Panc1 (cell line): ENCODE data around the gene ADSS1. TPM values are rescaled to one million over a fixed set of nuclear protein-coding genes. Genes with fewer than 3 reads are reported as not detected.

Source experiments
- ATAC-seq: fragments of 200-7000 bp; cut with Tn5 transposase; 2 replicates; pipeline ENCODE4 v1.9.1; 2020; ENCODE audit warnings: mild to moderate bottlenecking, moderate library complexity
- BruUV-seq: library from RNA; stranded (reverse); fragments of 400-500 nt; replicated peaks from 2 replicates; lab custom pipeline; 2021; lab: Mats Ljungman, UMichigan
- CTCF ChIA-PET: fragments of 300-600 bp; sonication (Branson Sonifier 250); formaldehyde crosslinking; loops from one replicate; lab custom pipeline; 2022; ENCODE audit warnings: antibody characterized with exemption; lab: Charles Lee
- POLR2A ChIA-PET: fragments of 300-600 bp; sonication (Branson Sonifier 250); formaldehyde crosslinking; loops from one replicate; lab custom pipeline; 2022; ENCODE audit warnings: antibody characterized with exemption; lab: Charles Lee
- DNase-seq: peaks from one replicate; pipeline ENCODE4 v3.0.0-alpha.2; 2010; ENCODE audit warnings: low read depth, low spot score
- H3K27ac ChIP-seq: 2 replicates; pipeline ENCODE4 v1.5.1; 2011; ENCODE audit warnings: mild to moderate bottlenecking, low read length, inconsistent platforms
- H3K27me3 ChIP-seq: fragments of 200-500 bp; sonication (Bioruptor generic); 2 replicates; pipeline ENCODE4 v1.6.0; 2014; ENCODE audit warnings: low read length, inconsistent platforms; ENCODE audit not compliant: control insufficient read depth, insufficient read depth
- H3K36me3 ChIP-seq: fragments of 200-500 bp; sonication (Bioruptor generic); 2 replicates; pipeline ENCODE4 v1.5.1; 2014; ENCODE audit warnings: inconsistent platforms, mild to moderate bottlenecking, low read length, moderate library complexity; ENCODE audit not compliant: control insufficient read depth, insufficient read depth
- H3K4me1 ChIP-seq: 2 replicates; pipeline ENCODE4 v1.5.1; 2011; ENCODE audit warnings: inconsistent platforms, mild to moderate bottlenecking, low read length, moderate library complexity; ENCODE audit not compliant: control insufficient read depth, insufficient read depth
- H3K4me3 ChIP-seq, 2 experiments: 2 replicates each; pipeline ENCODE4 v1.5.1; 2011 to 2012; ENCODE audit warnings: low read depth in 2 of 2, low read length in 2 of 2, mild to moderate bottlenecking in 2 of 2, inconsistent platforms in 1 of 2, moderate library complexity in 1 of 2
- H3K9me3 ChIP-seq: fragments of 200-500 bp; sonication (Bioruptor generic); 2 replicates; pipeline ENCODE4 v1.5.1; 2014; ENCODE audit warnings: low read depth, mild to moderate bottlenecking, inconsistent platforms, low read length, moderate library complexity; ENCODE audit not compliant: control insufficient read depth, insufficient read depth
- CTCF ChIP-seq: fragments of 450-650 bp; IDR thresholded peaks from 2 replicates; pipeline ENCODE4 v1.5.1; 2017; ENCODE audit warnings: mild to moderate bottlenecking
- POLR2AphosphoS5 ChIP-seq: IDR thresholded peaks from 2 replicates; pipeline ENCODE4 v1.6.1; 2012; ENCODE audit warnings: mild to moderate bottlenecking, low read depth, low read length, moderate library complexity
- REST ChIP-seq, 2 experiments: IDR thresholded peaks; 2 replicates each; pipeline ENCODE4 v1.6.1; 2011 to 2012; ENCODE audit warnings: low read depth in 2 of 2, control low read depth in 1 of 2, low read length in 1 of 2, mild to moderate bottlenecking in 1 of 2, moderate library complexity in 1 of 2; ENCODE audit not compliant: insufficient read depth in 1 of 2
- SIN3A ChIP-seq: IDR thresholded peaks from 2 replicates; pipeline ENCODE4 v1.6.1; 2012; ENCODE audit warnings: low read depth, mild to moderate bottlenecking, low read length, moderate library complexity, borderline replicate concordance; ENCODE audit not compliant: insufficient read depth
- TCF7L2 ChIP-seq: IDR thresholded peaks from 2 replicates; pipeline ENCODE4 v1.6.1; 2011; ENCODE audit warnings: mild to moderate bottlenecking, low read depth, low read length, inconsistent platforms
- in situ Hi-C: cut with HindIII; loops from 2 replicates; pipeline ENCODE4 v1.10.0; 2016; ENCODE audit warnings: low sequenced_read_pairs, low pct_unique_long_range_greater_than_20kb
- intact Hi-C: fragments of 100-400 bp; cut with micrococcal nuclease; formaldehyde crosslinking; loops from one replicate; pipeline ENCODE4 v1.10.0; 2022; ENCODE audit not compliant: unreplicated experiment
- total RNA-seq: library from RNA; stranded (reverse); gene quantifications from one replicate; pipeline ENCODE4 v1.2.1, GENCODE V29; 2021; ENCODE audit not compliant: unreplicated experiment

ADSS1 gene
- total RNA-seq, 1 experiment from 2014 or later, result 9.4 TPM

GRCh38 chr14:104715871-104716270 lies 8.2 kb upstream of the ADSS1 start:
- DNase-seq (no peak), ATAC-seq (0 out of 2 replicates have a peak, but pooled peaks have one; percentile 6)
- Histone ChIP-seq H3K4me3 (no peak overlapping the region), H3K9me3 (no peaks in the 10 kb centered on the region), H3K4me1 (no peaks in the 10 kb centered on the region; the same call in 1 of the 2 replicates), H3K27me3 (no peaks in the 10 kb centered on the region), H3K36me3 (no peaks in the 10 kb centered on the region), H3K27ac (no peak overlapping the region)
- intact Hi-C loops, result no loop called here
- ChIA-PET CTCF (no interaction called here), POLR2A (no interaction called here)
- BruUV-seq, result no TSS peak
- in situ Hi-C loops, result no loop called here
- TF ChIP-seq CTCF (no peak), TCF7L2 (no peak), REST (IDR thresholded peaks at IDR 0.05; ENCODE audit: insufficient read depth in 1 of 2, low read depth in 2 of 2, low read length in 1 of 2) (no peak)

GRCh38 chr14:104717137-104717536 lies 6.9 kb upstream of the ADSS1 start:
- Histone ChIP-seq H3K4me3 (no peak overlapping the region), H3K27ac (no peak overlapping the region), H3K9me3 (no peaks in the 10 kb centered on the region), H3K4me1 (peaks cover 7% of the 10 kb centered on the region), H3K27me3 (no peaks in the 10 kb centered on the region), H3K36me3 (no peaks in the 10 kb centered on the region)
- intact Hi-C loops (no loop called here), in situ Hi-C loops (no loop called here)
- ChIA-PET POLR2A (no interaction called here), CTCF (no interaction called here)
- no TSS peak for BruUV-seq
- TF ChIP-seq REST (IDR thresholded peaks at IDR 0.05; ENCODE audit: insufficient read depth in 1 of 2, low read depth in 2 of 2, low read length in 1 of 2), result no peak
- TF ChIP-seq CTCF, result no peak
- TF ChIP-seq SIN3A, result no peak
- no peak for TF ChIP-seq TCF7L2
- TF ChIP-seq POLR2AphosphoS5, result no peak; the same call in 1 of the 2 replicates
- DNase-seq (no peak), ATAC-seq (no peak)
